Fibroblast of the aortic adventitia (primary cell): Measurements from ENCODE around the gene TRIM8. TPM values are rescaled to one million over a fixed set of nuclear protein-coding genes. Genes with fewer than 3 reads are reported as not detected.

Experiments used
- DNase-seq: peaks from one replicate; pipeline ENCODE4 v3.0.0-alpha.2; 2010; ENCODE audit warnings: low read depth
- H3K4me3 ChIP-seq: 2 replicates; pipeline ENCODE4 v1.5.1; 2011; ENCODE audit warnings: low read depth, mild to moderate bottlenecking, control low read depth, low read length, moderate library complexity
- total RNA-seq: library from RNA; depleted of rRNA; stranded (reverse); fragments of >200 nt; gene quantifications from 2 replicates; pipeline ENCODE4 v1.2.3, GENCODE V29; 2012; ENCODE audit warnings: low replicate concordance
- TF ChIP-seq, protein P1 (sequence below): IDR thresholded peaks from 2 replicates; pipeline ENCODE4 v1.5.1; 2011; ENCODE audit warnings: mild to moderate bottlenecking, low read length, control low read depth, inconsistent platforms; ENCODE audit not compliant: insufficient read depth

TRIM8 gene
- total RNA-seq, 1 donor = 83.0 TPM

DNA sequence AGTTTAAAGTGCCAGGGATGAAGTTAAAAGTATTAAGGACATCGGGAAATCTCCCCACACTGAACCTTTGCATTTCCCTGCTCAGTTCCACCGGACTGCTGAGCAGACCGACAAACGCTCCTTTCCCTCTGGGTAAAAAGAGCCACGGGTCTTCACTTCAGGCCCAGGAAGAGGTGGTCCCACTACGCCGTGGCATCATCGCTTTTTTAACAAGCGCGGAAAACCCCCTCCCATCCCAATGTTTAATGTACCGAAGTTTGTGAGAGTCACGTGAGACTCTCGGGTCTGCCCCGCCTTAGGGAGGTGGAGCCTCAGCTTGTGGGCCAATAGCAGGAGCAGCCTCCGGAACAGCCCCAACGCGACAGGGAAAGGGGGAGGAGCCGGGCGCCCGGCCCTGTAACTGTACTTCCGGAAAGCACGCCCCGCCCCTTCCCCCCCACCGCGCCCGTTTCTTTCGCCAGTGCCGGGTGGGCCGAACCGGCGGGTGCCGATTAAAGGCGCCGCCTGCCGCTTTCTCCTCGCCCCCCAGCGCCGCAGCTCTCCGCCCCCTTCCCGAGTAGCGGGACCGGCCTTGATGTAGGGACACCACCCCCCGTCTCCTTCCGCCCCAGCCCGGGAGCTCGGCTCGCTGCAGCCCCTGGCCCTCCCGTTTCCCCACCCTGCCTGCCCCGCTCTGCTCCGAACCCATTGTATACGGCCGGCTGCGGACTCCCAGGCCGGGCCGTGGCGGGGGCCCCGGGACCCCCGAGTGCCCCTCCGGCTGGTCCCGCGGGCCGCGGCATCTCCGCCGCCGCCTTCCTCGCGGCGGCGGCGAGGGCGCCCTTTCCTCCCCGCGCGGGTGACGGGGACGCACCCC, 2.2 kb upstream of the TRIM8 start:
- TF ChIP-seq, protein P1, sequence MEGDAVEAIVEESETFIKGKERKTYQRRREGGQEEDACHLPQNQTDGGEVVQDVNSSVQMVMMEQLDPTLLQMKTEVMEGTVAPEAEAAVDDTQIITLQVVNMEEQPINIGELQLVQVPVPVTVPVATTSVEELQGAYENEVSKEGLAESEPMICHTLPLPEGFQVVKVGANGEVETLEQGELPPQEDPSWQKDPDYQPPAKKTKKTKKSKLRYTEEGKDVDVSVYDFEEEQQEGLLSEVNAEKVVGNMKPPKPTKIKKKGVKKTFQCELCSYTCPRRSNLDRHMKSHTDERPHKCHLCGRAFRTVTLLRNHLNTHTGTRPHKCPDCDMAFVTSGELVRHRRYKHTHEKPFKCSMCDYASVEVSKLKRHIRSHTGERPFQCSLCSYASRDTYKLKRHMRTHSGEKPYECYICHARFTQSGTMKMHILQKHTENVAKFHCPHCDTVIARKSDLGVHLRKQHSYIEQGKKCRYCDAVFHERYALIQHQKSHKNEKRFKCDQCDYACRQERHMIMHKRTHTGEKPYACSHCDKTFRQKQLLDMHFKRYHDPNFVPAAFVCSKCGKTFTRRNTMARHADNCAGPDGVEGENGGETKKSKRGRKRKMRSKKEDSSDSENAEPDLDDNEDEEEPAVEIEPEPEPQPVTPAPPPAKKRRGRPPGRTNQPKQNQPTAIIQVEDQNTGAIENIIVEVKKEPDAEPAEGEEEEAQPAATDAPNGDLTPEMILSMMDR = no peak
- peak overlapping the region; percentile 95 for H3K4me3 ChIP-seq
- peak; percentile 96 for DNase-seq

GRCh38 chr10:102642736-102643335, 1.4 kb upstream of the TRIM8 start:
- TF ChIP-seq, protein P1 = no peak
- peak; percentile 90 for DNase-seq
- H3K4me3 ChIP-seq = peak overlapping the region; percentile 95

- TF ChIP-seq, protein P1 = no peak
- DNase-seq = peak; percentile 78
- H3K4me3 ChIP-seq = peak overlapping the region; percentile 95
Observed at GRCh38 chr10:102643336-102644065, 778 bp upstream of the TRIM8 start.

- TF ChIP-seq, protein P1 = peak; percentile 59
- H3K4me3 ChIP-seq = peak overlapping the region; percentile 95
- peak; percentile 61 for DNase-seq
Observed at GRCh38 chr10:102644646-102645387, 538 bp downstream of the TRIM8 start.

DNA sequence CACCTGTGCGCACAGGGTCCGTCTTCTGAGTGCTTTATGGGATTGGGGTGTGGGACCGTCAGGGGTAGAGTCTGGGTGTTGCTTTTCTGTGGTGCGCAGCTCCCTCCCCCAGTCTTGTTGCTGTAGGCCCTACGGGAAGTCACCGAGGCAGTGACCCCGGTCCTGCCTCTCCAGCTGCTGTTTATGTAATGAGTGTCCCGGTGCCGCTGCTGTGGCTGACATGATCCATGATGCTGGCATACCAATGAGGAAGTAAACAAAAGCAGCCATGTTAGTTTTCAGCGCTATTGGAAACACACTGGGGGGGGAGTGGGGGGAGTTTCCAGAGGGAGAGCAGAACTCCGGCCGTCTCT, 1.1 kb downstream of the TRIM8 start:
- peak overlapping the region; percentile 95 for H3K4me3 ChIP-seq
- TF ChIP-seq, protein P1 = no peak
- DNase-seq = no peak
